K562 (cell line): ENCODE data around the gene MRPL55. TPM values are rescaled to one million over a fixed set of nuclear protein-coding genes. Genes with fewer than 3 reads are reported as not detected.

ENCODE experiments used
- BHLHE40 ChIP-seq: IDR thresholded peaks from 2 replicates; pipeline ENCODE4 v1.6.1; 2011; ENCODE audit warnings: low read length, improper control_type of control experiment
- CBX8 ChIP-seq: fragments of 200-600 bp; sonication (generic); IDR thresholded peaks from 2 replicates; pipeline ENCODE4 v1.6.1; 2012; ENCODE audit warnings: borderline replicate concordance, mixed run types, low read depth, mild to moderate bottlenecking, moderate library complexity, mixed read lengths, low read length, control low read depth, inconsistent platforms; ENCODE audit not compliant: poor library complexity, severe bottlenecking; ENCODE audit errors: extremely low read depth
- ETS1 ChIP-seq: conservative IDR thresholded peaks from 2 replicates; pipeline ENCODE4 v1.6.1; 2011; ENCODE audit warnings: low read depth, mild to moderate bottlenecking, low read length; ENCODE audit not compliant: control insufficient read depth
- HCFC1 ChIP-seq: IDR thresholded peaks from 2 replicates; pipeline ENCODE4 v1.6.1; 2012; ENCODE audit warnings: low read depth, low read length, improper control_type of control experiment
- NFXL1 ChIP-seq: fragments of 450-650 bp; formaldehyde crosslinking; IDR thresholded peaks from 2 replicates; pipeline ENCODE4 v1.4.0; 2021; ENCODE audit warnings: mild to moderate bottlenecking
- RNF2 ChIP-seq: sonication (generic); IDR thresholded peaks from 2 replicates; pipeline ENCODE4 v1.6.1; 2016
- UBTF ChIP-seq, 2 experiments: IDR thresholded peaks; 2 replicates each; pipeline ENCODE4 v1.6.1; 2012; ENCODE audit warnings: improper control_type of control experiment in 2 of 2, low read depth in 2 of 2, low read length in 2 of 2, borderline replicate concordance in 1 of 2
- ZBTB2 ChIP-seq: fragments of 450-650 bp; IDR thresholded peaks from 2 replicates; pipeline ENCODE4 v1.6.1; 2016; ENCODE audit warnings: antibody characterized with exemption
- ZBTB49 ChIP-seq: sonication (generic); formaldehyde crosslinking; IDR thresholded peaks from 2 replicates; pipeline ENCODE4 v1.8.0; 2022; ENCODE audit warnings: missing genetic modification reagents, mild to moderate bottlenecking, borderline replicate concordance
- ZBTB8A ChIP-seq: fragments of 450-650 bp; IDR thresholded peaks from 2 replicates; pipeline ENCODE4 v1.6.1; 2018; ENCODE audit warnings: mild to moderate bottlenecking, moderate library complexity; ENCODE audit not compliant: partially characterized antibody
- ZNF232 ChIP-seq: sonication (generic); formaldehyde crosslinking; IDR thresholded peaks from 2 replicates; pipeline ENCODE4 v1.8.0; 2022; ENCODE audit warnings: mild to moderate bottlenecking, missing genetic modification reagents
- ZNF512 ChIP-seq: IDR thresholded peaks from 2 replicates; pipeline ENCODE4 v1.6.1; 2016; ENCODE audit warnings: missing genetic modification characterization, missing compliant biosample characterization
- ZNF589 ChIP-seq: fragments of 200-800 bp; sonication (Bioruptor generic); IDR thresholded peaks from 2 replicates; pipeline ENCODE4 v1.6.1; 2016; ENCODE audit warnings: low read depth, missing genetic modification characterization, missing compliant biosample characterization
- ZNF707 ChIP-seq: fragments of 250-450 bp; sonication (Bioruptor Pico); conservative IDR thresholded peaks from 2 replicates; pipeline ENCODE4 v1.8.0; 2022; ENCODE audit warnings: inconsistent platforms, mild to moderate bottlenecking, moderate library complexity
- ZNF764 ChIP-seq: fragments of 250-450 bp; sonication (Bioruptor Pico); IDR thresholded peaks from 2 replicates; pipeline ENCODE4 v1.4.0; 2020; ENCODE audit warnings: low read depth, mild to moderate bottlenecking, moderate library complexity
- ZNF766 ChIP-seq: fragments of 200-800 bp; sonication (Bioruptor generic); conservative IDR thresholded peaks from 2 replicates; pipeline ENCODE4 v1.6.1; 2016; ENCODE audit warnings: missing genetic modification characterization, missing compliant biosample characterization
- polyA plus RNA-seq, 8 experiments: library from polyadenylated mRNA; depleted of rRNA in 4 of 8; stranded (reverse) in 5 of 8; unstranded in 3 of 8; fragments of >200 nt; fragmentation: Nextera tagmentation in 2 of 8; fragmentation: Illumina TruSeq in 1 of 8; extraction: Ambion mirVana in 2 of 8; extraction: Trizol in 1 of 8; gene quantifications; 2 replicates each; pipeline versions ENCODE4 v1.2.1 to v1.2.3, GENCODE V29; 2011 to 2014; ENCODE audit warnings: inconsistent platforms in 1 of 8, missing spikeins in 1 of 8
- total RNA-seq, 7 experiments: library from RNA; depleted of rRNA in 6 of 7; stranded (reverse); fragments of >200 nt in 6 of 7; fragmentation: Illumina TruSeq in 2 of 7; extraction: Trizol in 2 of 7; gene quantifications; 2 replicates each; pipeline versions ENCODE4 v1.2.1 to v1.2.3, GENCODE V29; 2011 to 2021; ENCODE audit warnings: low replicate concordance in 1 of 7

The MRPL55 gene
- total and polyA plus RNA-seq, 9 of the 15 experiments (the other 6 are each of a cell fraction or from before 2014, with no cell fraction given), result 34.9 to 228 (median 81.0) TPM

GRCh38 chr1:228085287-228085951, 23.7 kb downstream of the MRPL55 start (continued):
- TF ChIP-seq CBX8 (no peak), ZNF707 (no peak), UBTF (IDR thresholded peaks at IDR 0.05; ENCODE audit: borderline replicate concordance in 1 of 2, low read depth in 2 of 2, low read length in 2 of 2) (peak; percentile 50 to 83; a peak in 2 of 4 replicates), ZNF766 (CRISPR knock-in tag) (no peak), ZBTB49 (no peak), ZBTB8A (no peak), ZNF512 (tag) (no peak), ZNF589 (CRISPR knock-in tag) (no peak), ZBTB2 (no peak), HCFC1 (no peak), ZNF764 (CRISPR knock-in tag) (no peak), BHLHE40 (no peak), ETS1 (0 out of 2 replicates have a peak, but pooled peaks have one; percentile 13), NFXL1 (CRISPR knock-in tag) (no peak), RNF2 (no peak), ZNF232 (CRISPR knock-in tag) (no peak)
